ENCODE results near the gene FAM241B. TPM values are rescaled to one million over a fixed set of nuclear protein-coding genes. Genes with fewer than 3 reads are reported as not detected.

Gene FAM241B
- total and polyA plus RNA-seq, 2 of the 4 experiments (the other 2 are of a cell fraction) = 0.18 to 1.4 TPM

DNA sequence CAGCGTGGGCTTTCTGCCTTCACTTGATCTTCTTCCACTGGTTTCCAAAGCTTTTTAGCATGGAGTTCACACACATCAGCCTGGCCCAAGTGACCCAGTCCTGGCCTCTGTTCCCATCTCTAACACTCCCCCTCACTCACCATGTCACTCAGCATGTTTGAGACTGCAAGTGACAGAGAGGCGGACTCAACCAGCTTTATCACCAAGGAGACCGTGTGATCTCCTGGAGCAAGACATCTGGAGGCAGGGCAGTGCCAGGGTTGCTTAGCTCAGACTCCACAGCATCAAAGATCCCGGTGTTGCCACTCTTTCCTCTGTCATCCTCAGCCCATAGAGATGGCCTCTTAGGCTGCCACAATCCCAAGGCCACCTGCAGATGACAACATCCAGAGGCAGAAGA lies 39.4 kb downstream of the FAM241B start:
- BruUV-seq (replicated peaks) = no TSS peak
- H3K79me1 ChIP-seq (ENCODE audit: low read depth in 1 of 2, low read length in 2 of 2) = no peaks in the 10 kb centered on the region
- no peaks in the 10 kb centered on the region for H3K36me3 ChIP-seq (ENCODE audit: control insufficient read depth, insufficient read depth, low read length)
- no peak for TF ChIP-seq RCOR1 (IDR thresholded peaks at IDR 0.05; ENCODE audit: insufficient replicate concordance, low read length)
- no peak for TF ChIP-seq BHLHE40 (IDR thresholded peaks at IDR 0.05; ENCODE audit: low read depth, low read length)
- no peak for TF ChIP-seq MAFK (IDR thresholded peaks at IDR 0.05; ENCODE audit: low read depth, low read length)
- TF ChIP-seq RFX5 (IDR thresholded peaks at IDR 0.05; ENCODE audit: low read depth, low read length) = no peak
- TF ChIP-seq CHD1 (IDR thresholded peaks at IDR 0.05; ENCODE audit: low read depth, low read length) = no peak
- TF ChIP-seq, protein P1, sequence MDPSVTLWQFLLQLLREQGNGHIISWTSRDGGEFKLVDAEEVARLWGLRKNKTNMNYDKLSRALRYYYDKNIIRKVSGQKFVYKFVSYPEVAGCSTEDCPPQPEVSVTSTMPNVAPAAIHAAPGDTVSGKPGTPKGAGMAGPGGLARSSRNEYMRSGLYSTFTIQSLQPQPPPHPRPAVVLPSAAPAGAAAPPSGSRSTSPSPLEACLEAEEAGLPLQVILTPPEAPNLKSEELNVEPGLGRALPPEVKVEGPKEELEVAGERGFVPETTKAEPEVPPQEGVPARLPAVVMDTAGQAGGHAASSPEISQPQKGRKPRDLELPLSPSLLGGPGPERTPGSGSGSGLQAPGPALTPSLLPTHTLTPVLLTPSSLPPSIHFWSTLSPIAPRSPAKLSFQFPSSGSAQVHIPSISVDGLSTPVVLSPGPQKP (IDR thresholded peaks at IDR 0.05; ENCODE audit: borderline replicate concordance, low read depth, low read length) = no peak
- no peak overlapping the region for H3K4me2 ChIP-seq (ENCODE audit: low read depth, low read length)
- H3K56ac ChIP-seq (ENCODE audit: extremely low read depth, insufficient read depth, low read length) = no peak overlapping the region
- H2AK9ac ChIP-seq (replicated peaks; ENCODE audit: low read depth, low read length, poor library complexity) = no peak overlapping the region
- WGBS, 2 experiments (ENCODE audit: extremely low coverage in 2 of 2, insufficient read length in 1 of 2) = 56% methylated on average over 4 of the region's 4 CpGs; no CpG with 5 or more reads in 1 of the 2 experiments
- no peak overlapping the region for H3K23ac ChIP-seq (ENCODE audit: low read depth, low read length)
- no peak overlapping the region for H3K4me3 ChIP-seq (ENCODE audit: insufficient read depth, low read depth, low read length)
- H2BK120ac ChIP-seq (ENCODE audit: low read depth, low read length) = no peak overlapping the region
- no peaks in the 10 kb centered on the region for H4K20me1 ChIP-seq (ENCODE audit: insufficient read depth, low read length)
- no peak overlapping the region for H2BK15ac ChIP-seq (ENCODE audit: low read depth, low read length)
- no peak overlapping the region for H2BK20ac ChIP-seq (ENCODE audit: low read depth, low read length)
- ATAC-seq (ENCODE audit: low read depth) (no peak), DNase-seq (no peak)
- intact Hi-C loops (cut with micrococcal nuclease) = no loop called here
- no peaks in the 10 kb centered on the region for H3K4me1 ChIP-seq (ENCODE audit: control insufficient read depth, insufficient read depth, low read length)
- H2AK5ac ChIP-seq (ENCODE audit: low read depth, low read length) = no peak overlapping the region
- H2AFZ ChIP-seq (replicated peaks; ENCODE audit: low read length, poor library complexity) = no peak overlapping the region
- no peak overlapping the region for H4K8ac ChIP-seq (ENCODE audit: low read depth in 2 of 2, low read length in 2 of 2)
- H3K9me1 ChIP-seq (ENCODE audit: insufficient read depth, low read length) = no peaks in the 10 kb centered on the region
- no peak overlapping the region for H2BK5ac ChIP-seq (ENCODE audit: low read depth, low read length, poor library complexity, severe bottlenecking)
- H3K9me3 ChIP-seq (ENCODE audit: control insufficient read depth, insufficient read depth, low read length) = peaks cover 2% of the 10 kb centered on the region; the same call in 1 of the 2 replicates
- H4K5ac ChIP-seq (ENCODE audit: low read depth, low read length) = no peak overlapping the region
- H4K91ac ChIP-seq (ENCODE audit: insufficient read depth, low read depth, low read length) = no peak overlapping the region
- dilution Hi-C loops (cut with HindIII; ENCODE audit: low sequenced_read_pairs, unreplicated experiment) = no loop called here
- H3K14ac ChIP-seq (replicated peaks; ENCODE audit: low read depth, low read length) = no peak overlapping the region
- no peak overlapping the region for H3K9ac ChIP-seq (ENCODE audit: low read depth, low read length)
- CTCF ChIA-PET = no interaction called here
- in situ Hi-C loops (cut with MboI; ENCODE audit: low sequenced_read_pairs) = no loop called here
- peaks cover 72% of the 10 kb centered on the region for H3K27me3 ChIP-seq (ENCODE audit: control insufficient read depth, insufficient read depth, low read length)
- no peak overlapping the region for H3K27ac ChIP-seq (ENCODE audit: insufficient read depth, low read length)
- H3K4ac ChIP-seq (ENCODE audit: low read depth, low read length) = no peak overlapping the region
- POLR2A ChIA-PET (ENCODE audit: unreplicated experiment) = no interaction called here
- no peak overlapping the region for H3K18ac ChIP-seq (ENCODE audit: low read depth, low read length)

Measured in IMR-90 (cell line).